Naive B cell (primary cell): ENCODE results near the gene CSF3R. TPM values are rescaled to one million over a fixed set of nuclear protein-coding genes. Genes with fewer than 3 reads are reported as not detected.
A peak's percentile ranks its signal among the peaks of the same experiment; 100 is the strongest.
"Not testable (repeated sequence)": the region's sequence is repeated elsewhere in the genome, so short reads cannot be mapped to it uniquely, and the experiment has no call there.

Experiments used
- ATAC-seq, 2 donors: fragments of 150-1000 bp; cut with Tn5 transposase; 2 replicates each; pipeline ENCODE4 v1.10.0; 2021; ENCODE audit warnings: low read depth in 2 of 2, mild to moderate bottlenecking in 2 of 2, moderate library complexity in 2 of 2
- DNase-seq: peaks from one replicate; pipeline ENCODE4 v3.0.0; 2022
- H3K27ac Mint-ChIP-seq, 6 donors: one replicate each; pipeline ENCODE4 v1.8.0; 2020 to 2022; ENCODE audit warnings: mild to moderate bottlenecking in 6 of 6, mixed read lengths in 6 of 6, moderate library complexity in 5 of 6, inconsistent platforms in 2 of 6
- H3K27me3 Mint-ChIP-seq, 3 donors: one replicate each; pipeline ENCODE4 v1.8.0; 2021 to 2022; ENCODE audit warnings: mixed read lengths in 3 of 3, mild to moderate bottlenecking in 1 of 3
- H3K36me3 Mint-ChIP-seq, 2 donors: one replicate each; pipeline ENCODE4 v1.8.0; 2020 to 2022; ENCODE audit warnings: mixed read lengths in 2 of 2, inconsistent platforms in 1 of 2, mild to moderate bottlenecking in 1 of 2
- H3K4me1 Mint-ChIP-seq, 3 donors: one replicate each; pipeline ENCODE4 v1.8.0; 2020 to 2022; ENCODE audit warnings: mixed read lengths in 3 of 3, inconsistent platforms in 1 of 3, mild to moderate bottlenecking in 1 of 3, moderate library complexity in 1 of 3
- H3K4me3 Mint-ChIP-seq, 8 donors: one replicate each; pipeline ENCODE4 v1.8.0; 2020 to 2022; ENCODE audit warnings: mild to moderate bottlenecking in 8 of 8, mixed read lengths in 8 of 8, moderate library complexity in 8 of 8, inconsistent platforms in 2 of 8
- H3K9me3 Mint-ChIP-seq, 7 donors: one replicate each; pipeline ENCODE4 v1.8.0; 2020 to 2022; ENCODE audit warnings: mixed read lengths in 7 of 7, mild to moderate bottlenecking in 5 of 7, inconsistent platforms in 2 of 7, moderate library complexity in 1 of 7
- polyA plus RNA-seq, 6 donors: library from polyadenylated mRNA; unstranded; fragments of 300-500 nt; fragmentation: Illumina TruSeq; gene quantifications; one replicate each; pipeline ENCODE4 v1.2.3, GENCODE V29; 2021; ENCODE audit warnings: low read depth in 6 of 6

The CSF3R gene
- polyA plus RNA-seq, 6 donors from 2014 or later = 0.12 to 4.4 (median 0.78) TPM

- Mint-ChIP-seq H3K36me3 (no peaks in the 10 kb centered on the region), H3K9me3 (peaks cover 0 to 2% (median 0%) of the 10 kb centered on the region in 7 donors), H3K27me3 (peaks cover 6 to 40% (median 34%) of the 10 kb centered on the region in 3 donors), H3K27ac (peak overlapping the region in 1 of 6 donors; percentile 59), H3K4me1 (peaks cover 0 to 5% (median 3%) of the 10 kb centered on the region in 3 donors), H3K4me3 (peak overlapping the region in 1 of 8 donors; percentile 46)
- ATAC-seq (no peak), DNase-seq (no peak)
Measured at GRCh38 chr1:36508257-36508656, 25.5 kb upstream of the CSF3R start.

GRCh38 chr1:36506276-36506920, 23.7 kb upstream of the CSF3R start:
- peaks cover 0 to 3% (median 3%) of the 10 kb centered on the region in 3 donors for H3K4me1 Mint-ChIP-seq
- peaks cover 0 to 1% (median 0%) of the 10 kb centered on the region in 7 donors for H3K9me3 Mint-ChIP-seq
- ATAC-seq (no peak), DNase-seq (no peak)
- H3K36me3 Mint-ChIP-seq = no peaks in the 10 kb centered on the region
- peak overlapping the region in 1 of 8 donors; percentile 9 for H3K4me3 Mint-ChIP-seq
- peaks cover 6 to 40% (median 35%) of the 10 kb centered on the region in 3 donors for H3K27me3 Mint-ChIP-seq
- no peak overlapping the region for H3K27ac Mint-ChIP-seq

- no peak for DNase-seq
- Mint-ChIP-seq H3K27me3 (peaks cover 6 to 35% (median 31%) of the 10 kb centered on the region in 3 donors), H3K27ac (no peak overlapping the region), H3K9me3 (no peaks in the 10 kb centered on the region), H3K36me3 (no peaks in the 10 kb centered on the region), H3K4me1 (peaks cover 0 to 3% (median 0%) of the 10 kb centered on the region in 3 donors), H3K4me3 (no peak overlapping the region)
- ATAC-seq = no peak
Measured at GRCh38 chr1:36503733-36504132, 21.0 kb upstream of the CSF3R start.

- H3K4me3 Mint-ChIP-seq = no peak overlapping the region
- DNase-seq (no peak), ATAC-seq (no peak)
- H3K36me3 Mint-ChIP-seq = no peaks in the 10 kb centered on the region
- no peaks in the 10 kb centered on the region for H3K9me3 Mint-ChIP-seq
- peaks cover 8 to 32% (median 31%) of the 10 kb centered on the region in 3 donors for H3K27me3 Mint-ChIP-seq
- H3K27ac Mint-ChIP-seq = no peak overlapping the region
- H3K4me1 Mint-ChIP-seq = peaks cover 0 to 1% (median 0%) of the 10 kb centered on the region in 3 donors
Measured at GRCh38 chr1:36503159-36503558, 20.4 kb upstream of the CSF3R start.

- no peak overlapping the region for H3K27ac Mint-ChIP-seq
- no peak for ATAC-seq
- peaks cover 10 to 30% (median 26%) of the 10 kb centered on the region in 3 donors for H3K27me3 Mint-ChIP-seq
- no peaks in the 10 kb centered on the region for H3K36me3 Mint-ChIP-seq
- no peaks in the 10 kb centered on the region for H3K9me3 Mint-ChIP-seq
- H3K4me3 Mint-ChIP-seq = no peak overlapping the region
- H3K4me1 Mint-ChIP-seq = no peaks in the 10 kb centered on the region
- DNase-seq = no peak
Measured at GRCh38 chr1:36502616-36503015, 19.9 kb upstream of the CSF3R start.

- peaks cover 10 to 22% (median 19%) of the 10 kb centered on the region in 3 donors for H3K27me3 Mint-ChIP-seq
- not testable (repeated sequence) for H3K4me1 Mint-ChIP-seq, H3K27ac Mint-ChIP-seq, H3K36me3 Mint-ChIP-seq, H3K4me3 Mint-ChIP-seq, H3K9me3 Mint-ChIP-seq, DNase-seq, ATAC-seq
Measured at GRCh38 chr1:36501911-36502310, 19.2 kb upstream of the CSF3R start.

- Mint-ChIP-seq H3K4me3 (no peak overlapping the region), H3K4me1 (peaks cover 0 to 5% (median 4%) of the 10 kb centered on the region in 3 donors), H3K36me3 (peaks cover 0 to 1% of the 10 kb centered on the region in 2 donors), H3K27me3 (peaks cover 23 to 30% (median 28%) of the 10 kb centered on the region in 3 donors), H3K9me3 (peaks cover 0 to 4% (median 0%) of the 10 kb centered on the region in 7 donors), H3K27ac (no peak overlapping the region)
- ATAC-seq = no peak
- no peak for DNase-seq
Measured at GRCh38 chr1:36497207-36497606, 14.5 kb upstream of the CSF3R start.

GRCh38 chr1:36494971-36495370, 12.3 kb upstream of the CSF3R start:
- H3K36me3 Mint-ChIP-seq = peaks cover 0 to 6% of the 10 kb centered on the region in 2 donors
- DNase-seq = no peak
- H3K4me1 Mint-ChIP-seq = peaks cover 0 to 7% (median 4%) of the 10 kb centered on the region in 3 donors
- ATAC-seq = no peak
- H3K4me3 Mint-ChIP-seq = no peak overlapping the region
- H3K9me3 Mint-ChIP-seq = peaks cover 0 to 4% (median 0%) of the 10 kb centered on the region in 7 donors
- H3K27ac Mint-ChIP-seq = no peak overlapping the region
- peaks cover 23 to 32% (median 31%) of the 10 kb centered on the region in 3 donors for H3K27me3 Mint-ChIP-seq

- peak overlapping the region in 1 of 8 donors; percentile 32 for H3K4me3 Mint-ChIP-seq
- peaks cover 0 to 4% (median 0%) of the 10 kb centered on the region in 7 donors for H3K9me3 Mint-ChIP-seq
- ATAC-seq (no peak), DNase-seq (no peak)
- peaks cover 0 to 6% of the 10 kb centered on the region in 2 donors for H3K36me3 Mint-ChIP-seq
- peaks cover 0 to 7% (median 4%) of the 10 kb centered on the region in 3 donors for H3K4me1 Mint-ChIP-seq
- H3K27ac Mint-ChIP-seq = peak overlapping the region in 1 of 6 donors; percentile 0
- peaks cover 23 to 32% (median 31%) of the 10 kb centered on the region in 3 donors for H3K27me3 Mint-ChIP-seq
Measured at GRCh38 chr1:36493524-36493923, 10.8 kb upstream of the CSF3R start.

- peaks cover 0 to 4% (median 0%) of the 10 kb centered on the region in 7 donors for H3K9me3 Mint-ChIP-seq
- DNase-seq = no peak
- peaks cover 19 to 32% (median 31%) of the 10 kb centered on the region in 3 donors for H3K27me3 Mint-ChIP-seq
- H3K36me3 Mint-ChIP-seq = peaks cover 0 to 6% of the 10 kb centered on the region in 2 donors
- peak overlapping the region in 1 of 6 donors; percentile 38 for H3K27ac Mint-ChIP-seq
- peak overlapping the region in 1 of 8 donors; percentile 26 for H3K4me3 Mint-ChIP-seq
- ATAC-seq = no peak
- H3K4me1 Mint-ChIP-seq = peaks cover 4 to 10% (median 5%) of the 10 kb centered on the region in 3 donors
Measured at GRCh38 chr1:36492491-36492890, 9.8 kb upstream of the CSF3R start.

GRCh38 chr1:36489258-36490051, 6.7 kb upstream of the CSF3R start:
- Mint-ChIP-seq H3K4me1 (peaks cover 18 to 27% (median 26%) of the 10 kb centered on the region in 3 donors), H3K27me3 (peaks cover 9 to 25% (median 24%) of the 10 kb centered on the region in 3 donors)
- not testable (repeated sequence) for ATAC-seq

GRCh38 chr1:36487906-36488305, 5.2 kb upstream of the CSF3R start:
- peaks cover 0 to 6% of the 10 kb centered on the region in 2 donors for H3K36me3 Mint-ChIP-seq
- peaks cover 0 to 11% (median 10%) of the 10 kb centered on the region in 3 donors for H3K27me3 Mint-ChIP-seq
- ATAC-seq = no peak
- H3K27ac Mint-ChIP-seq = peak overlapping the region in 2 of 6 donors; percentile 51 to 63
- H3K9me3 Mint-ChIP-seq = peaks cover 0 to 1% (median 0%) of the 10 kb centered on the region in 7 donors
- peaks cover 14 to 27% (median 26%) of the 10 kb centered on the region in 3 donors for H3K4me1 Mint-ChIP-seq
- DNase-seq = no peak
- H3K4me3 Mint-ChIP-seq = peak overlapping the region in 2 of 8 donors; percentile 15 to 78

More at GRCh38 chr1:36489258-36490051, 6.7 kb upstream of the CSF3R start:
- not testable (repeated sequence) for H3K36me3 Mint-ChIP-seq, DNase-seq, H3K4me3 Mint-ChIP-seq, H3K9me3 Mint-ChIP-seq
- peak overlapping the region in 2 of 6 donors; percentile 54 to 56 for H3K27ac Mint-ChIP-seq

GRCh38 chr1:36487336-36487725, 4.6 kb upstream of the CSF3R start:
- H3K27ac Mint-ChIP-seq = peak overlapping the region in 2 of 6 donors; percentile 51 to 94
- not testable (repeated sequence) for H3K36me3 Mint-ChIP-seq

More at GRCh38 chr1:36487336-36487725, 4.6 kb upstream of the CSF3R start:
- peaks cover 15 to 31% (median 23%) of the 10 kb centered on the region in 3 donors for H3K4me1 Mint-ChIP-seq
- not testable (repeated sequence) for ATAC-seq, DNase-seq, H3K27me3 Mint-ChIP-seq, H3K9me3 Mint-ChIP-seq
- H3K4me3 Mint-ChIP-seq = peak overlapping the region in 5 of 8 donors; percentile 10 to 69 (median 40)
